Activated naive CD4-positive, alpha-beta T cell treated with anti-CD3 and anti-CD28 coated beads, Interleukin-2, amount 50 U/mL, for 72 hours (primary cell): Measurements from ENCODE around the gene PPP2R1B. TPM values are rescaled to one million over a fixed set of nuclear protein-coding genes. Genes with fewer than 3 reads are reported as not detected.

ENCODE experiments used
- ATAC-seq, 2 donors: fragments of 150-1000 bp; cut with Tn5 transposase; 2 replicates each; pipeline ENCODE4 v1.10.0; 2021; ENCODE audit warnings: mild to moderate bottlenecking in 2 of 2, moderate library complexity in 2 of 2
- DNase-seq, 2 donors: peaks; one replicate each; pipeline ENCODE4 v3.0.0; 2021 to 2022; ENCODE audit warnings: low spot score in 2 of 2
- H3K27ac Mint-ChIP-seq, 2 donors: one replicate each; pipeline ENCODE4 v1.8.0; 2022; ENCODE audit warnings: mild to moderate bottlenecking in 2 of 2, mixed read lengths in 2 of 2
- H3K36me3 Mint-ChIP-seq, 2 donors: one replicate each; pipeline ENCODE4 v1.8.0; 2022; ENCODE audit warnings: mixed read lengths in 2 of 2
- H3K9me3 Mint-ChIP-seq, 2 donors: one replicate each; pipeline ENCODE4 v1.8.0; 2022; ENCODE audit warnings: mixed read lengths in 2 of 2
- total RNA-seq, 2 donors: library from RNA; stranded (reverse); gene quantifications; one replicate each; pipeline ENCODE4 v1.2.3, GENCODE V29; 2022

The PPP2R1B gene
- total RNA-seq, 2 donors from 2014 or later, result 53.9 to 57.3 TPM

DNA sequence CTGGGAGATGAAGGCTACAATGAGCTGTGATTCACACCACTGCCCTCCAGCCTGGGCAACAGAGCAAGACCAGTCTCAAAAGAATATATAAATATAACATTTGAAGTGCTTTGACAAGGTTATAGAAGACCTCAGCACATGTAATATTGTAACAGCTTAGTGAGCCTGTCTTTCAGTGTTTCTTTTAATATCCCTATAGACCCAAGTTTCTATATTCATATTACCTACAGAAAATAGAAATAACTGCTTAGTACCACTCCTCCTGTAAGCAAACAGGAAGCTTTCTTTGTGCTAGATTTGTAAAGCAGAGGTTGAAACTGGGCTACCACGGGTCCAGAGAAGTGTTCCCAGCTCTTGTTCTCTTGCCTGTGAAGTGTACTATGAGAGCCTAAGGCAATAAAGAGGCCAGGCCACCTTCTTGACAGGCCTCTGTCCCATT, 68.2 kb downstream of the PPP2R1B start:
- Mint-ChIP-seq H3K9me3 (no peaks in the 10 kb centered on the region), H3K27ac (no peak overlapping the region)

DNA sequence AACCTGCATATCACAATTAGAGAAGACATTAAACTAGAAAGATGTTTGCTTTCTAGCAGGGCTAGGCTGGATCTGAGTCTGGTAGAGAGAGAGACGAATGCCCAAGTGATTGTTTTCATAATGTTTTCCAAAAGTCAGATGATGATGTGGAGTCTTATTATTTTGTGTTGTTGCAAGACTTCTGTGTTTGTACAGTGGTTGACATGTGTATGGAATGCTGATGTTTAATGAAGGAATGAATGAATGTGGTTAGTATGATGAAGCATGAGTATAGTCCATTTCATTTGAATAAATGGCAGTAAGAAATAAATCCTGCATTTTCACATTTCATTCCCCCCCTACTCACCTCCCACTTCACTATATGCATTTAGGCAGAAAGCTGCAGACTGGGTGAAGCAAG, 69.6 kb downstream of the PPP2R1B start:
- DNase-seq, result no peak
- H3K27ac Mint-ChIP-seq, result no peak overlapping the region

More for the DNA sequence above, 68.2 kb downstream of the PPP2R1B start:
- no peak for DNase-seq
- no peaks in the 10 kb centered on the region for H3K36me3 Mint-ChIP-seq
- ATAC-seq, result no peak

DNA sequence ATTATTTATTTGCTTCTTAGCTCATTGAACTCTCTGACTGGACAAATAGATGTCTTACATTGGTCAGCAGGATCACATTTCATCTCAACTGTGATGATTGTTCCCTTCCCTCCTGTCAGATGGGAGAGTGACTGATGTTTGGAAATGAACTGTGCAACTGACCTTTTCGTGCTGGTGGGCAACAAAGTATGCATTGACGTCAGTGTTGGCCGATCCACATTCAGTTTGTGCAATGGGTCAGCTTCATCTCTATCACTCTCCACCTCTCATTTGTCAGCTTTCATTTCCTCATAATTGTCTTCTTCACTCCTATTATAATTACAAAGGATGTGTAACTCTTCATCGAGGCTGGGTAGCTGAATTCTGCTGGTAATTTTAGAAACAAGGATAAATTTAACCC, 71.3 kb downstream of the PPP2R1B start:
- no peak for ATAC-seq
- Mint-ChIP-seq H3K36me3 (no peaks in the 10 kb centered on the region), H3K27ac (no peak overlapping the region), H3K9me3 (no peaks in the 10 kb centered on the region)
- DNase-seq, result no peak

More for the DNA sequence above, 69.6 kb downstream of the PPP2R1B start:
- Mint-ChIP-seq H3K9me3 (no peaks in the 10 kb centered on the region), H3K36me3 (no peaks in the 10 kb centered on the region)
- no peak for ATAC-seq

DNA sequence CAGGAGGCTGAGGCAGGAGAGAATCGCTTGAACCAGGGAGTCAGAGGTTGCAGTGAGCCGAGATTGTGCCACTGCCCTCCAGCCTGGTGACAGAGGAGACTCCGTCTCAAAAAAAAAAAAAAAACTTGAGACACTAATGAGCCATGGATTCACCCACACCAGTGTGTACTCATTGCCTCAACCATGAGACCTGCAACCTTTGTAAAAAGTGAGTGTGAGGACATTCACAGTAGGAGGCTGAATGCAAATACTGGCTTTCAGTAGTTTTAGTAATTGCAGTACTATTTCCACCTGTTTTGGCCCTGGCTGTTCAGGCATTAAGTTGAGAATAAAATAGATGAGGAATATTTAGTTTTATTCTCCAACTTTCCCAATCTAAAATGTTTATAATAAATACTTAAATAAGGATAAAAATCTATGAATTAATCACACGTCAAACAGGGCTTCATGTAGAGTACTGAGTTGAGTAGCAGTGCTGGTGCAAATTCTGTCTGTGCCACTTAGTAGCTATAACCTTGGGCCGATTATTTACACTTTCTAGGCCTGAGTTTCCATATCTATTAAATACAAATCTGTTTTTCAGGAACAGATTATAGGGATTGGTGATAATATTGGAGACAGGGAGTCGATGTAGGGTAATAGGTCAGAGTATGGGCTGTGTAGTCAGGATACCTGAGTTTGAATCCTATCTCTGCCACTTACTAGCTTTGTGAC, 72.8 kb downstream of the PPP2R1B start:
- no peak overlapping the region for H3K27ac Mint-ChIP-seq
- no peak for ATAC-seq
- DNase-seq, result no peak
- no peaks in the 10 kb centered on the region for H3K9me3 Mint-ChIP-seq
- no peaks in the 10 kb centered on the region for H3K36me3 Mint-ChIP-seq

DNA sequence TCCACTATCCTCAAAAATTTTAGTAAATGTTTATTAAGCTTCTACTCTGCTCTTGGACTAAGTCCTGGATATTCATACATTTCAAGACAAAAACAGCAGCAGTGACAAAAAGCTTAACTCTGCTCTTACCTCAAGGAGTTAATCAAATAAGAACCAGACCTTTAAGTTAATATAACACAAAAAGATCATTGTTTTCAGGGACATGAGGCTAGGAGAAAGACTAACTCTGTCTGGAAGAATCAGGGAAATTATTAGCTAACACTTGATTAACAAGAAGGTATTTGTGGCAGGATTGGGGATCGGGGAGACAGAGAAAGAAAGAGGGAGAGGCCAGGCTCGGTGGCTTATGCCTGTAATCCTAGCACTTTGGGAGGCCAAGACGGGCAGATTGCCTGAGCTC, 74.4 kb downstream of the PPP2R1B start:
- DNase-seq (no peak), ATAC-seq (no peak)
- no peaks in the 10 kb centered on the region for H3K36me3 Mint-ChIP-seq
- no peaks in the 10 kb centered on the region for H3K9me3 Mint-ChIP-seq
- H3K27ac Mint-ChIP-seq, result no peak overlapping the region

DNA sequence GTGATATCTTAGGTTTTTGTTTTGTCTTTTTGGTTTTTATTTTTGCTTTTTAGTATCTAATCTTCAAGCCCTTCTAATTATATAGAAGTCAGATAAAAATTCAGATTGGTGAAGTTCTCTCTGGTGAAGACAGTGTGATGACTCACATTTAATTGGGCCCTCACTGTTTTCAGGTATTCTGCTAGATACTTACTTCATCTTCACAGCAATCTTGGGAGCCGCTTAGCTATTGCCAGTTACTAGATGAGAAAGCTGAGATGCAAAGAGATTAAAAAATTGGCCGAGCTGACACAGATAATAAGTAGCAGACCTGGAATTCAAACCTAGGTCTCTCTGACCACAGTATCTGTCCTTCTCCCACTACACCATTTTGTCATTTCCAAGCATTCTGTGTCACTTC, 75.0 kb downstream of the PPP2R1B start:
- Mint-ChIP-seq H3K27ac (no peak overlapping the region), H3K9me3 (no peaks in the 10 kb centered on the region), H3K36me3 (no peaks in the 10 kb centered on the region)
- no peak for DNase-seq
- ATAC-seq, result no peak

DNA sequence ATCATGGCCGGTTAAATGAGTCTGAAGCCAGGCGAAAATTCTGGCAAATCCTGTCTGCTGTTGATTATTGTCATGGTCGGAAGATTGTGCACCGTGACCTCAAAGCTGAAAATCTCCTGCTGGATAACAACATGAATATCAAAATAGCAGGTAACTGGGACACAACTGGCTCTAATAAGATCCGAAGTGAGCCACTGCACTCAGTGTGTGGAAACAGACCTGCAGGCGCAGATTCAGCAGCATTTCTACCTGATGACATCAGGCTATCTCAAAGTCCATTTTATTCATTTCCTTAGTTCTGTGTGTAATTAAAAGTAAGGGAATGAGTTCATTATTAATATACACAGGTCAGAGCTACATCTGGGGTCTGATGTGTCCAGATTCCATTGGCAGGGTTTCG, 78.2 kb downstream of the PPP2R1B start:
- no peaks in the 10 kb centered on the region for H3K36me3 Mint-ChIP-seq
- no peak for ATAC-seq
- DNase-seq, result no peak
- H3K9me3 Mint-ChIP-seq, result no peaks in the 10 kb centered on the region
- H3K27ac Mint-ChIP-seq, result peak overlapping the region in 1 of 2 donors; percentile 30

- H3K36me3 Mint-ChIP-seq, result no peaks in the 10 kb centered on the region
- ATAC-seq (no peak), DNase-seq (no peak)
- H3K9me3 Mint-ChIP-seq, result no peaks in the 10 kb centered on the region
- H3K27ac Mint-ChIP-seq, result no peak overlapping the region
Measured at GRCh38 chr11:111684251-111684650, 81.9 kb downstream of the PPP2R1B start.

GRCh38 chr11:111683806-111684205, 82.4 kb downstream of the PPP2R1B start:
- no peak for ATAC-seq
- Mint-ChIP-seq H3K9me3 (no peaks in the 10 kb centered on the region), H3K36me3 (no peaks in the 10 kb centered on the region), H3K27ac (no peak overlapping the region)
- DNase-seq, result no peak

DNA sequence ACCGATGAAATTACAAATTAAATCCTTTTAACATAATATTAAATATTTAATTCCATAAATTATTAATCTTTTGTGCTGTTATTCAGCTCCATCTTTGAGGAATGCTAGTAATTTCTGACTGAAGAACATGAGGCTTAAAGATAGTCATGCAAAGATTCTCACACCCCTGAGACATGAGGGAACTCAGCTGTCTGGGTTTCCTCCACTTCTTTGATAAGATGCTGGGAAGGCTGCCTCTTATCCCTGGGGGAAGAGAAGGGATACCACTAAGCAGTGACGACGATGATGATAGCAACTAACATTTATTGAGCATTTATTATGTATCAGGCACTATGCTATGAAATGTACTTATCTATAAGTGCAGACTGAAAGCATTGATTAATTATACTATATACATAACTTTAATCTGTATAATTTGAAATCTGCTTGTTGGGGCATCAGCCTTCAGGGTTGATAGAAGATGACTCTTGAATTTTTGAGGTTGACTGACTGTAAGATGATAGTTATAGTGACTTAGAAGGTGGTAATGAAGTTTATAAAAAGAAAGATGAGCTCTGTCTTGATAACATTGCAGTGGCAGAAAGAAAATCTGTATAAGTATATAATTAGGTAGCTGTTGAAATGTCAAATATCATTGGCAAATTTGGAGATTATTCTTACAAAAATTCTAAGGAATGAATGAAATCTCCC, 85.6 kb downstream of the PPP2R1B start:
- ATAC-seq (no peak), DNase-seq (no peak)
- Mint-ChIP-seq H3K27ac (no peak overlapping the region), H3K36me3 (no peaks in the 10 kb centered on the region), H3K9me3 (no peaks in the 10 kb centered on the region)

Other genes starting within 250 kb of the PPP2R1B start
- 1 to 10 TPM; 6.3 to 8.6 TPM for gene LAYN, start 225.7 kb downstream of the PPP2R1B start, total RNA-seq
- 1 to 10 TPM; 2.9 to 6.1 TPM for gene SIK2, start 163.9 kb downstream of the PPP2R1B start, total RNA-seq
- gene ALG9, start 105.2 kb upstream of the PPP2R1B start, total RNA-seq, result 10 to 100 TPM; 24.0 to 40.5 TPM
- 1 to 10 TPM; 4.9 to 5.1 TPM for gene FDXACB1, start 112.8 kb upstream of the PPP2R1B start, total RNA-seq
- 10 to 100 TPM; 30.8 to 35.7 TPM for gene CFAP68, start 113.2 kb upstream of the PPP2R1B start, total RNA-seq
- gene CRYAB, start 145.4 kb upstream of the PPP2R1B start, total RNA-seq, result not detected
- not detected for gene HSPB2, start 146.3 kb upstream of the PPP2R1B start, total RNA-seq
- gene C11orf52, start 152.5 kb upstream of the PPP2R1B start, total RNA-seq, result not detected
- gene DIXDC1, start 171.0 kb upstream of the PPP2R1B start, total RNA-seq, result 10 to 100 TPM in 1 of 2 donors, 1 to 10 TPM in 1; 5.6 to 30.2 TPM